ENCODE measurements around the gene OPHN1.

Gene OPHN1

GRCh38 chrX:68376373-68376772, 56.9 kb downstream of the OPHN1 start:
- DNase-seq (ENCODE audit: low read depth) = no peak
- no peak overlapping the region for H3K4me3 ChIP-seq (ENCODE audit: low read depth, low read length)

GRCh38 chrX:68375803-68376202, 57.5 kb downstream of the OPHN1 start:
- no peak for DNase-seq (ENCODE audit: low read depth)
- H3K4me3 ChIP-seq (ENCODE audit: low read depth, low read length) = no peak overlapping the region
- no peak for TF ChIP-seq CTCF (IDR thresholded peaks at IDR 0.05; ENCODE audit: control insufficient read depth, extremely low read depth, insufficient read depth)

More at GRCh38 chrX:68376373-68376772, 56.9 kb downstream of the OPHN1 start:
- TF ChIP-seq CTCF (IDR thresholded peaks at IDR 0.05; ENCODE audit: control insufficient read depth, extremely low read depth, insufficient read depth) = no peak

DNA sequence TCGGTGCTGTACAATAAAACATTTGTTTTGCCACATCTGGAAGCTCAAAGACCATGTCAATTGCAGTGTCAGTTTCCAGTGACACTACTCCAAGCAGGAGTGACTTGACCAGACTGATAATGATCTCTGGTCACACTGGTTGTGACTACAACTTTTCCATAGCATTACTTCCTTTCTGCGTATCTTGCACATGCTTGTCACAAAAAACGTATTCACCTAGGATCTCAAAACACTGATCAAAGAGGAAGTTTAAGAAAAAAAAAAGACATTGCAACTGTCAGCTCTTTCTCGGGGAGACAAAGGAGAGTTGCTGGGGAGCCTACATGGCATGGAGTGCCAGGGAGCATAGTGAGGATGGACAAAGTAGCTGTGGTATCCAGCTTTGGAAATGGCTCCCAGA, 60.6 kb downstream of the OPHN1 start:
- TF ChIP-seq CTCF (IDR thresholded peaks at IDR 0.05; ENCODE audit: control insufficient read depth, extremely low read depth, insufficient read depth) = no peak
- no peak for DNase-seq (ENCODE audit: low read depth)
- no peak overlapping the region for H3K4me3 ChIP-seq (ENCODE audit: low read depth, low read length)

DNA sequence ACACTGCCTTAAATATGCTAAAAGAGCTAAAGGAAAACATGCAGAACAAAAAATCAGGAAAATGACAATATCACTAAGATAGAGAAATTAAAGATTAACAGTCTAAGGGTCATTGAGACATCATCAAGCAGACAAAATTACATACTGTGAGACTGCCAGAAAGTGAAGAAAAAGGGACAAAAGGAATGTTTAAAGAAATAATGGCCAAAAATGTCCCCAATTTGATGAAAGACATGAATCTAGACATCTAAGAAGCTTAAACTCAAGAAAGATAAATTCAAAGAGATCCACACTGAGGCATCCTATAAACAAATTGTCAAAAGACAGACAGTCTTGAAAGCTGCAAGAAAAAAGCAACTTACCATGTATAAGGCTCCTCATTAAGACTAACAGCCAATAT, 63.7 kb downstream of the OPHN1 start:
- no peak for TF ChIP-seq CTCF (IDR thresholded peaks at IDR 0.05; ENCODE audit: control insufficient read depth, extremely low read depth, insufficient read depth)
- no peak for DNase-seq (ENCODE audit: low read depth)
- no peak overlapping the region for H3K4me3 ChIP-seq (ENCODE audit: low read depth, low read length)

DNA sequence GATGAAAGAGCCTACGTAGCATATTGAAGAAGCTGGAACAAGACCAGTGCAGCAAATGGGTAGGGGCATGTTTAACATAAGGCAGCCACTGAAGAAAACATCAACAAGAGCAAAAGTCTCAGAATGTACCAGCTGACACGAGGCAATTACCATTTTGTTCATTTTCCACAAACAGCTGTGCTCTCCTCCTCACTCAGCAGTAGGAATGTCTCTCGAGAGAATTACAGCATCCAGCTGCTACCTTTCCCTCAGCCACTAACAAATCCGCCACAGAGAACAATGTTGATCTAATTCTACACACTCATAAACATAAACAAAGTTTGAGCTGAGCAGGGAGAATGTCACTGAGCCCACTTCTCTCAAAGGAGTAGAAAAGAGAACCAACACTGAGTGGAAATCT, 68.0 kb downstream of the OPHN1 start:
- no peak for TF ChIP-seq CTCF (IDR thresholded peaks at IDR 0.05; ENCODE audit: control insufficient read depth, extremely low read depth, insufficient read depth)
- no peak for DNase-seq (ENCODE audit: low read depth)
- no peak overlapping the region for H3K4me3 ChIP-seq (ENCODE audit: low read depth, low read length)

- DNase-seq (ENCODE audit: low read depth) = no peak
- TF ChIP-seq CTCF (IDR thresholded peaks at IDR 0.05; ENCODE audit: control insufficient read depth, extremely low read depth, insufficient read depth) = no peak
Measured at GRCh38 chrX:68363984-68364383, 69.3 kb downstream of the OPHN1 start.

DNA sequence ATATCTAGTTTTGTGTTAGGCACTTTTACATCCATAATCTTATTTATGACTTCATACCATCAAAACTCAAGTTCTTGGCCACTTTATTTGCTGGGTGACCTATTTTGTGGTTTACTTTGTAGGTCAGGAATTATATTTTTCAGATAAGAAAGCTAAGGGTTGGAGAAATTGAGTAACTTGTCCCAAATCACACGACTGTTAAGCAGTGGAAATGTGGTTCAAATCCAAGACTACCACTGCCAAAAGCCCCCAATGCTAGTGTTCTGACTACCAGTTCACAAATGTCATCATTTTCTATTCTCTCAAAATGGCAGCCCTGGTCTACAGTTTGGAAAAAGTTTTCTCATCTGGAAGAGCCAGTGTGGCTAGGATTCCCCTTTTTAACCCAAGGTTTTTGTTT, 74.6 kb downstream of the OPHN1 start:
- no peak for TF ChIP-seq CTCF (IDR thresholded peaks at IDR 0.05; ENCODE audit: control insufficient read depth, extremely low read depth, insufficient read depth)
- no peak overlapping the region for H3K4me3 ChIP-seq (ENCODE audit: low read depth, low read length)
- DNase-seq (ENCODE audit: low read depth) = no peak

More at GRCh38 chrX:68363984-68364383, 69.3 kb downstream of the OPHN1 start:
- no peak overlapping the region for H3K4me3 ChIP-seq (ENCODE audit: low read depth, low read length)
